Measurements from ENCODE around the gene ALDH4A1.

ALDH4A1 gene

DNA sequence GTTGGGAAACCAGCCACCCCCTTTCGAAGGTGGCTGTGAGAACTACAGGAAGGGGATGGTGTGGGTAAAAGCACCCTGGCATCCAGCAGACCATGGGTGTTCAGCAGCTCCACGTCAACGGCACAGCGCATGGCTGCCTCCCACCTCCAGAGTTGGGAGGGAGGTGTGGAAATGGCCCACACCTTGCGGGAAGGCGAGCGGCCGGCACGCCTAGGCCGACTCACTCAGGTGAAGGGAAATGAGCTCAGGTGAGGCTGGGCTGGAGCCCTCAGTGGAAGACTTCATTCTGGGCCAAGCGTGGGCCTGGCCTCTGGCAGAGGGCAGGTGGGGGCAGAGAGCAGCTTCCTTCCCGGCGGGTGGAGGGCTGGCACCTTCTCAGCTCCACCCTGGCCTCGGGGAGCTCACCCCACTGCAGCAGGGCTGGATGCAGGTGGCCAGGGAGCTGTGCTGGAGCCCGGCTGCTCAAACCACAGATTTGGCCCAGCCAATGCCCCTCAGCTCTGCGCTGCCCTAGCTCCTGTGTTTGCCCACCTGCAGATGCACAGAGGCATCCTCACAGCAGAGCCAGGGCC, 24.8 kb upstream of the ALDH4A1 start:
- Histone ChIP-seq H3K4me1 (ENCODE audit: control insufficient read depth in 1 of 2, insufficient read depth in 2 of 2, low read length in 2 of 2) (peaks cover 20 to 49% of the 10 kb centered on the region in 2 donors), H3K27me3 (ENCODE audit: low read depth, low read length) (no peaks in the 10 kb centered on the region), H3K9me3 (ENCODE audit: control insufficient read depth in 1 of 2, low read length in 2 of 2) (no peaks in the 10 kb centered on the region), H3K27ac (ENCODE audit: low read length) (peak overlapping the region; percentile 86), H3K4me3 (ENCODE audit: low read depth in 1 of 2, low read length in 2 of 2) (no peak overlapping the region), H3K36me3 (ENCODE audit: control insufficient read depth in 1 of 2, insufficient read depth in 2 of 2, low read length in 2 of 2) (no peaks in the 10 kb centered on the region)

DNA sequence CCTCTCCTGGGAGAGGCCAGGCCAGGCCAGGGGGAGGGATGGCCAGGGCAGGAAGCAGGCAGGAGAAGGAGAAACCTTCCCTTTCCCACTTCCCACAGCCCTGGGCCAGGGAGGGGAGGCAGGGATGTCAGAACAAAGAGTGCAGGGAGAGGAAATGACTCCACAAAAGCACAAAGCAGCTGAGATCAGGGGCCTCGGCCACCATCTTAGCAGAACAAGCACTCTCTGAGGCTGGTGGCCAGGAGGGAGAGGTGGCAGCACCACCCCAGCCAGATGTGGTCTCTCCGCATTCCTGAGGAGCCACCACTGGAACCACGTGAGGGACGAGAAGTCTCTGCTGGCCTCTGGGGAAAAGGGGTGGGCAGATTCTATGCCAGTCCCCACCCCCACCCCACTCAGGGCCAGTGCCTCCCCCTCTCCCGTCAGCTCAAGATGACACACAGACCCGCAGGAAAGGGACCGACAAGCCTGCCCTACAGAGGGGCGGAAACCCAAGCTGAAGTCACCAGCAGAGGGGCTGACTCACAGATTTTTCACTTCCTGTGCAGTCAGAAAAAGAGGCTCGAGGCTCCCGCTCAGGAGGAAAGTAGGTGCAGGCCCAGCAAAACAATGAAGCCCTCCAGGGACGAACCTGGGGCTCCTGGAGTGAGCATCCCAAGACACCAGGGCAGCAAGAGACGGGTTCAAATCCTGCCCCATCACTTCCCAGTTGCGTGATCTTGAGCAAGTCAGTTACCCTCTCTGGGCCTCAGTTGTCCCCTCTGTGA, 24.1 kb upstream of the ALDH4A1 start:
- Histone ChIP-seq H3K36me3 (ENCODE audit: control insufficient read depth in 1 of 2, insufficient read depth in 2 of 2, low read length in 2 of 2) (no peaks in the 10 kb centered on the region), H3K4me1 (ENCODE audit: control insufficient read depth in 1 of 2, insufficient read depth in 2 of 2, low read length in 2 of 2) (peaks cover 20 to 56% of the 10 kb centered on the region in 2 donors), H3K9me3 (ENCODE audit: control insufficient read depth in 1 of 2, low read length in 2 of 2) (no peaks in the 10 kb centered on the region), H3K27ac (ENCODE audit: low read length) (peak overlapping the region; percentile 86), H3K27me3 (ENCODE audit: low read depth, low read length) (no peaks in the 10 kb centered on the region), H3K4me3 (ENCODE audit: low read depth in 1 of 2, low read length in 2 of 2) (no peak overlapping the region)

DNA sequence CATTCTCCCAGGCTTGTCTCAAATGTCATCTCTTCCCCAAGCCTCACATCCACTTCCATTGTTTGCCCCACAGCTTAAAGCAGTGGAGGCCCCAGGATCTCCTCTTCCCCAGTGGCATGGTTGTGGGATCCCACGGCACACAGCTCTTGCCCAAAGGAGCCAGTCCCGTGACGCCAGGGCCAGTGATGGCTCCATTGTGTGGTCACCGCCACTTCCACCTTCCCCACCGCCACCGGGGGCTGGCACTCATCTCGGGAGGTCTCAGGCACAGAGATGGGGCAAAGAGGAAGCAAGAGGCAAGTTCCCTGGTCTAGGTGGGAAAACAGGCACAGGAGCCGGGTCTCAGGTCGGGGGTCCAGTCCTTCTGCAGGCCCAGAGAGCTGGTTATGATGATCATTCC, 22.9 kb upstream of the ALDH4A1 start:
- Histone ChIP-seq H3K4me3 (ENCODE audit: low read depth in 1 of 2, low read length in 2 of 2) (no peak overlapping the region), H3K36me3 (ENCODE audit: control insufficient read depth in 1 of 2, insufficient read depth in 2 of 2, low read length in 2 of 2) (peaks cover 4 to 5% of the 10 kb centered on the region in 2 donors), H3K9me3 (ENCODE audit: control insufficient read depth in 1 of 2, low read length in 2 of 2) (no peaks in the 10 kb centered on the region), H3K27me3 (ENCODE audit: low read depth, low read length) (no peaks in the 10 kb centered on the region), H3K27ac (ENCODE audit: low read length) (no peak overlapping the region), H3K4me1 (ENCODE audit: control insufficient read depth in 1 of 2, insufficient read depth in 2 of 2, low read length in 2 of 2) (peaks cover 20 to 62% of the 10 kb centered on the region in 2 donors)

DNA sequence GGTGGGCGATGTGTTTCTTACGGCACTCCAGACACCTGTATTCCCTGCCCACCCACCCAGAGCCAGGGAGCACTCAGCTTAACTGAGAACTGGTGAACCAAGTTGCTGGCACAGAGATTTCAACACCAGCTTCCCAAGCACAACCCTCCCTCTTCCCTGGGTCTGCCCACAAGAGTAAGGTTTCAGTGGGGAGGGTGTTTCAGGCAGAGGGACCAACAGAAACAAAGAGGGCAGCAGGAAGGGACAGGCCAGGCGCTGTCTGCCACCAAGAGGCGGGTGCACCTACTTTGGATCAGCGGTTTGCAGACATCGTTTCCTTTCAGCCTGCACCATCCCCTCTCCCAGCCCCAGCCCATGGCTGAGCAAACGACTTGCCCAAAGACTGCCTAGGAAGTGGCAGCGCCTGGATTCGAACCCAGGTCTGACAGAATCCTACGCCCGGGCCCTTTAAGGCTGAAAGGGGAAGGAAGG, 21.9 kb upstream of the ALDH4A1 start:
- H3K27ac ChIP-seq (ENCODE audit: low read length): no peak overlapping the region

DNA sequence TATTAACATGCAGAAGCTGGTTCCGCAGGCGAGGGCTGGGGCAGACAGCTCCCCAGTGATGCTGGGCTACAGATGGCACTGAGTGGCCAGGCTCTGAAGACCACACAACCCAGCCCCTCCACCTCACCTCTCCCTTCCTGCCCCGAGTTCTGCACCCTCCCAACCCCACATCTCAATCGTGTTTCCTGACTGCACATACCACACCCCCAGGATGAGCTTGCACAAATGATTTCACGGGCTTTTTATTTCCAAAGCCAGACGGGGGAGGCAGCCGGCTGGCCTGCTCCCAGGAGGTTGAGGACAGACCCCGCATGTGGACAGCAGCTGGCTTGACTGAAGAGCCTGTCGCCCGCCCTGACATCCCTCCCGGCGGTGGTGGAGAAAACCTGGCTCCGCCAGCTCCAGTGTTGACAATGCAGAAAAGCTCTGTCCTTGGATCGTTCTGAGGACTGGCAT, 21.4 kb upstream of the ALDH4A1 start:
- peaks cover 4 to 5% of the 10 kb centered on the region in 2 donors for H3K36me3 ChIP-seq (ENCODE audit: control insufficient read depth in 1 of 2, insufficient read depth in 2 of 2, low read length in 2 of 2)
- H3K9me3 ChIP-seq (ENCODE audit: control insufficient read depth in 1 of 2, low read length in 2 of 2): no peaks in the 10 kb centered on the region
- no peaks in the 10 kb centered on the region for H3K27me3 ChIP-seq (ENCODE audit: low read depth, low read length)
- H3K4me3 ChIP-seq (ENCODE audit: low read depth in 1 of 2, low read length in 2 of 2): peak overlapping the region in 1 of 2 donors; percentile 46
- H3K4me1 ChIP-seq (ENCODE audit: control insufficient read depth in 1 of 2, insufficient read depth in 2 of 2, low read length in 2 of 2): peaks cover 20 to 53% of the 10 kb centered on the region in 2 donors
- no peak overlapping the region for H3K27ac ChIP-seq (ENCODE audit: low read length)

More for the DNA sequence above, 21.9 kb upstream of the ALDH4A1 start:
- Histone ChIP-seq H3K27me3 (ENCODE audit: low read depth, low read length) (no peaks in the 10 kb centered on the region), H3K36me3 (ENCODE audit: control insufficient read depth in 1 of 2, insufficient read depth in 2 of 2, low read length in 2 of 2) (peaks cover 4 to 5% of the 10 kb centered on the region in 2 donors), H3K4me3 (ENCODE audit: low read depth in 1 of 2, low read length in 2 of 2) (no peak overlapping the region), H3K4me1 (ENCODE audit: control insufficient read depth in 1 of 2, insufficient read depth in 2 of 2, low read length in 2 of 2) (peaks cover 20 to 56% of the 10 kb centered on the region in 2 donors), H3K9me3 (ENCODE audit: control insufficient read depth in 1 of 2, low read length in 2 of 2) (no peaks in the 10 kb centered on the region)

DNA sequence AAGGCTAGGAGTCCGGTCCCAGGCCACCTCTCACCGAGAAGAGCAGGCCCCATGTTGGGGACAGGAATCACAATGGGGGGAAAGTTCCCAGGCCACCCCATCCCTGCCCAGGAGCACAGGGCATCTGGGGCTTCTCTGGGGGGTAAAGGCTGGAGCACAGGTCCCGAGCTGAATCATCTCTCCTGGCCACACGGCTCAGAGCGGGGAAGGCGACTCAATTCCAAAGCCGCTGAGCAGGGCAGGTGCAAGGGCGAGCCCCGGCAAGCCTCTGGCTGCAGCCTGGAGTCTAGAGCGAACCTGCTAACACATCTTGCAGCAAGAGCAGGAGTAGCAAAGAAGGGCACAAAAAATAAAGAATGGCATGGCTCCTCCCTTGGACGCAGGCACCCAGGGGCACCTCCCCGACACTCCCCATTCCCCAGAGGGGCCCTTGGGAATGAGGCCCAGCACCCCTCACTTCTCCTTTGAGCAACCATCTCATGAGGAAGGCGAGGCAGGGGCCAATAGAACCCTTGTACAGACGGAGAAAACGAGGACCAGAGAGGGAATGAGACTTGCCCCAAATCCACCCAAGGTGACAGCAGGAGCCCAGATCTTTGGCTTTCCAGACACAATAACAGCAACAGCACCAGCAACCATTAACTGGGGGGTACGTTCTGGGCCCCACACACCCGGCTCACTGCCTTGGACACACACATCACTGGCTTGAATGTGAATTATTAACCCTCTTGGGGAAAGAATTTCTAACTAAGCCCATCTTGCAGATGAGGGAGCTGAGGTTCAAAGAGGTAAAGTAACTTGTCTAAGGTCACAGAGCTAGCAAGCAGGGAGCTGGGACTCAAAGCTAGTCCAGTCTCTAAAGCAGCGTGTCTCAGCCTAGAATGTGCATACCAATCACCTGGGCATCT, 20.7 kb upstream of the ALDH4A1 start:
- peaks cover 4 to 9% of the 10 kb centered on the region in 2 donors for H3K36me3 ChIP-seq (ENCODE audit: control insufficient read depth in 1 of 2, insufficient read depth in 2 of 2, low read length in 2 of 2)
- peak overlapping the region; percentile 85 for H3K27ac ChIP-seq (ENCODE audit: low read length)
- H3K4me1 ChIP-seq (ENCODE audit: control insufficient read depth in 1 of 2, insufficient read depth in 2 of 2, low read length in 2 of 2): peaks cover 20 to 48% of the 10 kb centered on the region in 2 donors
- H3K9me3 ChIP-seq (ENCODE audit: control insufficient read depth in 1 of 2, low read length in 2 of 2): no peaks in the 10 kb centered on the region
- H3K27me3 ChIP-seq (ENCODE audit: low read depth, low read length): no peaks in the 10 kb centered on the region
- peak overlapping the region; percentile 1 to 46 for H3K4me3 ChIP-seq (ENCODE audit: low read depth in 1 of 2, low read length in 2 of 2)

DNA sequence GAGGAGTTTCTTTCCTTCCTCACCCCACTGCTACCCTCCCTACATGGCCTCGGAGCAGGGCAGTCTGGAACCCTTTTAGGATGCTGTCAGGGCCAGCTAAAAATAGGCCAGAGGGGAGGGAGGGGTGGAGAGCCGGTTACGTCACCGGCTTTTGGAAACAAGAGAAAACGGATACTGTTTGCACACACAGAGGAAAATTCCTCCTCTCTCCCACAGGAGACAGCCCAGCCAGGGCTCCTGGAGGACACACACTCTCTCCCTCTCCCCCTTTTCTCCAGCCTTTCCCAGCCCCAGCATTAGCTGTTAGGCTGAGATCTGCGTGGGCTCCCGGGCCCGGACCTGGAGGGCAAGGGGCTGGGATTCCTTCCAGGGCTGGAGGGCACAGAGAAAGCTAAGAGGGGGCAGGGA, 20.0 kb upstream of the ALDH4A1 start:
- Histone ChIP-seq H3K27me3 (ENCODE audit: low read depth, low read length) (no peaks in the 10 kb centered on the region), H3K36me3 (ENCODE audit: control insufficient read depth in 1 of 2, insufficient read depth in 2 of 2, low read length in 2 of 2) (peaks cover 4 to 15% of the 10 kb centered on the region in 2 donors), H3K9me3 (ENCODE audit: control insufficient read depth in 1 of 2, low read length in 2 of 2) (no peaks in the 10 kb centered on the region), H3K27ac (ENCODE audit: low read length) (peak overlapping the region; percentile 85), H3K4me3 (ENCODE audit: low read depth in 1 of 2, low read length in 2 of 2) (peak overlapping the region in 1 of 2 donors; percentile 46), H3K4me1 (ENCODE audit: control insufficient read depth in 1 of 2, insufficient read depth in 2 of 2, low read length in 2 of 2) (peaks cover 20 to 40% of the 10 kb centered on the region in 2 donors)

DNA sequence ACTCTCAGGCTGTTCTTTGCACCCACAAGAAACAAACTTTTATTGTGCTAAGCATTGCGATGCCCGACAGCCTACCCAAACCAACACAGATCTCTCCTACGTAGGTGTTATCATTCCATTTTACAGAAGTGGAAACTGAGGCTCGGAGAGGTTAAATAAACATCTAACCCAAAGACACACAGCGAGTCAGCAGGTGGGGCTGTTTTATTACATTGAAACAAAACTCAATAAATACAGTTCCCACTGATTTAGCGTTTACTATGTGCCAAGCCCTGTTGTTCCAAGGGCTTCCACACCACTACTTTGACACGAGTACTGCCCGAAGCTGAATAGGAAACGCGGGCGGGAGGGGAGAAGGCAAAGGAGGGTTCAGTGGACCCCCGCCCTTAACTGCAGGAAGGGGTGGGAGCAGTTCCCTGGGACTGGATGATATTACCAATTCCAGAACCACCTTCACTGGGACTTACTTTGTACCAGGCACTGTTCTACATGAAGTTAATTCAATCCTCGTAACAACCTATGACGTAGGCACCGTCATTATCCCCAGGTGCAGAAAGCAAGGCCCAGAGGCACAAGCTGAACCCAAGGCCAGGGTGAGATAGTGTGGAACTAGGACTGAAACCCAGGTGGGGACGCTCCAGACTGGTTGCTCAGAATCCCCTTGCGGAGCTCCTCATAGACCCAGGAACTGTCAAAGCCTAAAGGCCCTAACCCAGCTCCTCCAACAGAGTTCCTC, 19.3 kb upstream of the ALDH4A1 start:
- H3K36me3 ChIP-seq (ENCODE audit: control insufficient read depth in 1 of 2, insufficient read depth in 2 of 2, low read length in 2 of 2): peaks cover 4 to 22% of the 10 kb centered on the region in 2 donors
- no peaks in the 10 kb centered on the region for H3K27me3 ChIP-seq (ENCODE audit: low read depth, low read length)
- no peaks in the 10 kb centered on the region for H3K9me3 ChIP-seq (ENCODE audit: control insufficient read depth in 1 of 2, low read length in 2 of 2)
- H3K27ac ChIP-seq (ENCODE audit: low read length): peak overlapping the region; percentile 85
- H3K4me3 ChIP-seq (ENCODE audit: low read depth in 1 of 2, low read length in 2 of 2): peak overlapping the region in 1 of 2 donors; percentile 46
- peaks cover 15 to 36% of the 10 kb centered on the region in 2 donors for H3K4me1 ChIP-seq (ENCODE audit: control insufficient read depth in 1 of 2, insufficient read depth in 2 of 2, low read length in 2 of 2)

DNA sequence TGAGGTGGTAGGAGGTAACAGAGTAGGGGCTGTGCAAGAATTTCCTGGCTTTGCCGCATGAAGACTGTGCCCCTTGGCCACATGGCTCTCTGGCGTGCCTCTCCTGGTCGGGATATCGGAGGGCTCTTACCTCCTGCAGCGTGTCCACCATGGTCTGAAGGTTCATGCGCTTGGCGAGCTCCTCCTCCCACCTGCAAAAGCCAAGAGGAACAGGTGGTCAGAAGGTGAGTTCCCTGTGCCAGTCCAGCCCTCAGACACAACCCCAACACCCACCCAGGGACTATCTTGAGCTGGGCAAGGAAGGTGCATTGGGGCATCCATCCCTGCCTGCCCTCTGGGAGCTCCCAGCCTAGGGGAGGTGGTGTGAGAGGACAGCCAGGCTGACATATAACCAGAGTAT, 18.6 kb upstream of the ALDH4A1 start:
- Histone ChIP-seq H3K4me1 (ENCODE audit: control insufficient read depth in 1 of 2, insufficient read depth in 2 of 2, low read length in 2 of 2) (peaks cover 15 to 36% of the 10 kb centered on the region in 2 donors), H3K27ac (ENCODE audit: low read length) (no peak overlapping the region), H3K27me3 (ENCODE audit: low read depth, low read length) (no peaks in the 10 kb centered on the region), H3K4me3 (ENCODE audit: low read depth in 1 of 2, low read length in 2 of 2) (no peak overlapping the region), H3K9me3 (ENCODE audit: control insufficient read depth in 1 of 2, low read length in 2 of 2) (no peaks in the 10 kb centered on the region), H3K36me3 (ENCODE audit: control insufficient read depth in 1 of 2, insufficient read depth in 2 of 2, low read length in 2 of 2) (peaks cover 4 to 29% of the 10 kb centered on the region in 2 donors)

DNA sequence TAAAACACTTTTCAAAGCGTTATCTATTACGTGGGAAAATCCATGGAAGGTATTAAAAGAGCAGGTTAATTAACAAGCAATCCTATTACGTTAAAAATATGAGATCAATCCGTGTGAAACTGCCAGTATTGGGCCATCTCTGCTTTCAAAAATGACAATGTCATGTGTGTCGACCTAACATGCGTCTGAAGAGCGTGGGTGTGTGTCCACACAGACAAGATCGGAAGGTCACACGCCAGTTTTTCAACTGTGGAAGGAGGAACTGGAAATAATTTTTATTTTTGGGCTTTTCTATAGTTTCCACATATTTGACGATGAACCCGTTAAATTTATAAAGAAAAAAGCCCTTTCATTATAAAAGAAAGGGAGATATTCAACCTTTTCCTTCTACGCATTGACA, 17.6 kb upstream of the ALDH4A1 start:
- no peak overlapping the region for H3K4me3 ChIP-seq (ENCODE audit: low read depth in 1 of 2, low read length in 2 of 2)
- H3K36me3 ChIP-seq (ENCODE audit: control insufficient read depth in 1 of 2, insufficient read depth in 2 of 2, low read length in 2 of 2): peaks cover 4 to 30% of the 10 kb centered on the region in 2 donors
- no peak overlapping the region for H3K27ac ChIP-seq (ENCODE audit: low read length)
- H3K27me3 ChIP-seq (ENCODE audit: low read depth, low read length): no peaks in the 10 kb centered on the region
- H3K4me1 ChIP-seq (ENCODE audit: control insufficient read depth in 1 of 2, insufficient read depth in 2 of 2, low read length in 2 of 2): peaks cover 15 to 36% of the 10 kb centered on the region in 2 donors
- H3K9me3 ChIP-seq (ENCODE audit: control insufficient read depth in 1 of 2, low read length in 2 of 2): no peaks in the 10 kb centered on the region
